ENCODE data around the gene LSMEM2. TPM values are rescaled to one million over a fixed set of nuclear protein-coding genes. Genes with fewer than 3 reads are reported as not detected.

The LSMEM2 gene
- total and polyA plus RNA-seq, 8 donors: 0.15 to 0.61 (median 0.41) TPM; not detected in 1

GRCh38 chr3:50274371-50275104 lies 4.3 kb upstream of the LSMEM2 start:
- peak in 1 of 4 donors; percentile 87 for DNase-seq
- H3K4me1 ChIP-seq: peaks cover 11 to 26% of the 10 kb centered on the region in 2 donors
- intact Hi-C loops (cut with DNase I): loop anchor here in 1 of 2 donors (5.0 kb wide), 2 partner anchors 47 to 82 kb away; partner anchors contain the start of gene GNAT1
- H3K36me3 ChIP-seq: peaks cover 0 to 10% of the 10 kb centered on the region in 2 donors
- peak; percentile 35 for ATAC-seq
- TF ChIP-seq CTCF (IDR thresholded peaks at IDR 0.05): peak; percentile 50 to 81
- H3K9me3 ChIP-seq: no peaks in the 10 kb centered on the region
- H3K27ac ChIP-seq: no peak overlapping the region
- peaks cover 0 to 50% of the 10 kb centered on the region in 2 donors for H3K27me3 ChIP-seq
- no peak overlapping the region for H3K4me3 ChIP-seq

GRCh38 chr3:50275141-50275995 lies 3.5 kb upstream of the LSMEM2 start:
- Histone ChIP-seq H3K36me3 (peaks cover 0 to 10% of the 10 kb centered on the region in 2 donors), H3K4me3 (no peak overlapping the region), H3K9me3 (no peaks in the 10 kb centered on the region), H3K27ac (no peak overlapping the region), H3K27me3 (peaks cover 0 to 50% of the 10 kb centered on the region in 2 donors), H3K4me1 (peaks cover 11 to 26% of the 10 kb centered on the region in 2 donors)
- intact Hi-C loops (cut with DNase I): no loop called here
- DNase-seq: peak in 1 of 4 donors; percentile 78
- no peak for ATAC-seq
- no peak for TF ChIP-seq CTCF (IDR thresholded peaks at IDR 0.05)

GRCh38 chr3:50275996-50276761 lies 2.7 kb upstream of the LSMEM2 start:
- Histone ChIP-seq H3K27ac (no peak overlapping the region), H3K27me3 (peaks cover 0 to 50% of the 10 kb centered on the region in 2 donors), H3K9me3 (no peaks in the 10 kb centered on the region), H3K36me3 (peaks cover 0 to 10% of the 10 kb centered on the region in 2 donors), H3K4me1 (peaks cover 11 to 26% of the 10 kb centered on the region in 2 donors), H3K4me3 (no peak overlapping the region)
- DNase-seq: peak in 1 of 4 donors; percentile 75
- TF ChIP-seq CTCF (IDR thresholded peaks at IDR 0.05): no peak
- intact Hi-C loops (cut with DNase I): no loop called here
- ATAC-seq: no peak

GRCh38 chr3:50276762-50277101 lies 2.2 kb upstream of the LSMEM2 start:
- Histone ChIP-seq H3K9me3 (no peaks in the 10 kb centered on the region), H3K27ac (no peak overlapping the region), H3K4me1 (peaks cover 11 to 26% of the 10 kb centered on the region in 2 donors), H3K27me3 (peaks cover 0 to 50% of the 10 kb centered on the region in 2 donors), H3K36me3 (peaks cover 0 to 10% of the 10 kb centered on the region in 2 donors), H3K4me3 (no peak overlapping the region)
- DNase-seq (peak in 1 of 4 donors; percentile 69), ATAC-seq (no peak)
- no peak for TF ChIP-seq CTCF (IDR thresholded peaks at IDR 0.05)
- intact Hi-C loops (cut with DNase I): no loop called here
